Mesothelial cell of epicardium (in vitro differentiated cells): ENCODE measurements around the gene GCC1. TPM values are rescaled to one million over a fixed set of nuclear protein-coding genes. Genes with fewer than 3 reads are reported as not detected.

Experiments used
- DNase-seq, 2 experiments: peaks; one replicate each; pipeline ENCODE4 v3.0.0; 2021; ENCODE audit warnings: low spot score in 2 of 2; ENCODE audit not compliant: unreplicated experiment in 2 of 2
- H3K27ac Mint-ChIP-seq: 2 replicates; pipeline ENCODE4 v1.8.0; 2021; ENCODE audit warnings: mixed read lengths
- H3K27me3 Mint-ChIP-seq: 2 replicates; pipeline ENCODE4 v1.8.0; 2021; ENCODE audit warnings: low read depth, mixed read lengths
- H3K36me3 Mint-ChIP-seq: 2 replicates; pipeline ENCODE4 v1.8.0; 2021; ENCODE audit warnings: mixed read lengths
- H3K4me1 Mint-ChIP-seq: 2 replicates; pipeline ENCODE4 v1.8.0; 2021; ENCODE audit warnings: mixed read lengths
- H3K4me3 Mint-ChIP-seq: 2 replicates; pipeline ENCODE4 v1.8.0; 2021; ENCODE audit warnings: mild to moderate bottlenecking, moderate library complexity, mixed read lengths
- H3K9me3 Mint-ChIP-seq: 2 replicates; pipeline ENCODE4 v1.8.0; 2021; ENCODE audit warnings: mixed read lengths
- total RNA-seq: library from RNA; stranded (reverse); gene quantifications from 3 replicates; pipeline ENCODE4 v1.2.1, GENCODE V29; 2021
- TF ChIP-seq, protein P1 (sequence below): fragments of 200-600 bp; sonication (generic); IDR thresholded peaks from one replicate; pipeline ENCODE4 v1.5.0; 2021; ENCODE audit warnings: antibody characterized with exemption; ENCODE audit not compliant: unreplicated experiment

Gene GCC1
- total RNA-seq, 1 donor from 2014 or later = 17.5 TPM

DNA sequence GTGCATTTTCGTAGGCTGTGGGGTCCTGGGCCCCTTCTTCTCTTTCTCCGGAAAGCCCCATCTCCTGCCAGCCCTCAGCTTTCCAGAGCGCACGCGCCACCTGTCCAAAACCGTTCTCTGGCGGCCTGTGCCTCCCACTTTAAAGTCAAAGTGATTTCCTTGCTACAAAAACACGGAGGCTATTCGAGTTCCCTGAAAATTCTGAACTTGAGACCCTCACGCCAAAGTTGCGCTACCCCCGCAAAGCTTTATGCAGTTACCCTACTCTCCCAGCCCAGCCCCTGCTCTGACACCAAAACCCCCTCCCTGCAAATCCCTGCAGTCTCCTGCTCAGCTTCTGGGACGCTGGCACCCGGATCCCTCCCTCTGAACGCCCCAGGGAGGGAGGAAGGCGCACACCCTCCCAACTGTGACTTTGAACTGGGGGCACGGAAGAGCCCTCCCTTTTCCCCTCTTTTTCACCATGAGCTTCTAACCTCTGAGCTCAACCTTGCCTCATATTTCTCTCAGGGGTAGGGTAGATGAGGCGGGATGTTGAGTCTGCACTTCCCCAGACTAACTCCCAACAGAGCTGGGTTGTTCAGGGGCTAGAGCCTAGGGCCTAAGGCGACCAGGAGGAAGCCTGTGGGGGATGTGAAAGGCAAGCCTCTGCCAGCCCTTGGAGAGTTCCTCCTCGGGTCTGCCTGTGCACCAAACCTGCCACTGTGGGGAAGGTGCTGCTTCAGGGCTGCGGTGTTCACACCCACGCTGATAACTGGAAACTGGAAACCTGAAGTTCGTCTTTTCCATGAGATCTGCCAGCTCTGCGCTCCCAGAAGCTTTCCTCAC, 35.2 kb upstream of the GCC1 start:
- no peak overlapping the region for H3K4me3 Mint-ChIP-seq
- H3K9me3 Mint-ChIP-seq = peaks cover 4% of the 10 kb centered on the region
- DNase-seq = no peak
- peaks cover 94% of the 10 kb centered on the region for H3K27me3 Mint-ChIP-seq
- TF ChIP-seq, protein P1, sequence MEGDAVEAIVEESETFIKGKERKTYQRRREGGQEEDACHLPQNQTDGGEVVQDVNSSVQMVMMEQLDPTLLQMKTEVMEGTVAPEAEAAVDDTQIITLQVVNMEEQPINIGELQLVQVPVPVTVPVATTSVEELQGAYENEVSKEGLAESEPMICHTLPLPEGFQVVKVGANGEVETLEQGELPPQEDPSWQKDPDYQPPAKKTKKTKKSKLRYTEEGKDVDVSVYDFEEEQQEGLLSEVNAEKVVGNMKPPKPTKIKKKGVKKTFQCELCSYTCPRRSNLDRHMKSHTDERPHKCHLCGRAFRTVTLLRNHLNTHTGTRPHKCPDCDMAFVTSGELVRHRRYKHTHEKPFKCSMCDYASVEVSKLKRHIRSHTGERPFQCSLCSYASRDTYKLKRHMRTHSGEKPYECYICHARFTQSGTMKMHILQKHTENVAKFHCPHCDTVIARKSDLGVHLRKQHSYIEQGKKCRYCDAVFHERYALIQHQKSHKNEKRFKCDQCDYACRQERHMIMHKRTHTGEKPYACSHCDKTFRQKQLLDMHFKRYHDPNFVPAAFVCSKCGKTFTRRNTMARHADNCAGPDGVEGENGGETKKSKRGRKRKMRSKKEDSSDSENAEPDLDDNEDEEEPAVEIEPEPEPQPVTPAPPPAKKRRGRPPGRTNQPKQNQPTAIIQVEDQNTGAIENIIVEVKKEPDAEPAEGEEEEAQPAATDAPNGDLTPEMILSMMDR = no peak
- H3K4me1 Mint-ChIP-seq = peaks cover 3% of the 10 kb centered on the region
- no peak overlapping the region for H3K27ac Mint-ChIP-seq
- H3K36me3 Mint-ChIP-seq = no peaks in the 10 kb centered on the region

DNA sequence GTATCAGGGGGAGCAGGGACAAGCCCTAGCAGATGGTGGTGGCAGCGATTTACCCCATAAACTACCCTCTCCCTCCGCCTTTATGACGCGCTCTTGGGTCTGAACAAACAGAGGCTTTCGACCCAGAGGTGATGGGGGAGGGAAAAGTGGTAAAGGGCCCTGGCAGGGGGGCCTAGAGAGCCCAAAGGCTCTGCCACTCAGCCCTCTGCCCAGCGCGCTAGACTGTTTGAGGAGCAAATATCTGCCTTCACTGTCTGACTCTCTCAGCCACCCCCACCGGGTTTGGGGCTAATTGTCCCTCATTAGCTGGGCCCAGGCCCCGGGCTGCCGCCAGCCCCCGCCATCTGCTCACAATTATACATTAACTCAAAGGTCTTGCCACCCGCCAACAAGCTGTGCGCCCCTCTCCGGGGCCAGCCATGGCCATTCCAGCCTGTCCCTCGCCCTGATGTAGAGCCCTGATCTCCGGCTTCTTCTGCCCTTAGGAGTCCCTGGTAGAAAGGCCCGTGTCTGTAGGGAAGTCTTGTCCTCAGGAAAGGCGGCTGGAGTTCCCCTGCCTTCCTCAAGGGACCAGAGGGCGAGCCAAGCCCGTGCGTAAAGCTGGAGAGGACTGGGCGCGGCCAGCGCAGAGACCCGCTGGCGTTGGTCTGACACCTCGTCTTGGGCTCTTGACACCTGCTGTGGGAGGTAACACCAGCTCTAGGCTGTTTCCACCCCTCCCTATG, 34.4 kb upstream of the GCC1 start:
- TF ChIP-seq, protein P1 = no peak
- H3K27me3 Mint-ChIP-seq = peaks cover 96% of the 10 kb centered on the region

DNA sequence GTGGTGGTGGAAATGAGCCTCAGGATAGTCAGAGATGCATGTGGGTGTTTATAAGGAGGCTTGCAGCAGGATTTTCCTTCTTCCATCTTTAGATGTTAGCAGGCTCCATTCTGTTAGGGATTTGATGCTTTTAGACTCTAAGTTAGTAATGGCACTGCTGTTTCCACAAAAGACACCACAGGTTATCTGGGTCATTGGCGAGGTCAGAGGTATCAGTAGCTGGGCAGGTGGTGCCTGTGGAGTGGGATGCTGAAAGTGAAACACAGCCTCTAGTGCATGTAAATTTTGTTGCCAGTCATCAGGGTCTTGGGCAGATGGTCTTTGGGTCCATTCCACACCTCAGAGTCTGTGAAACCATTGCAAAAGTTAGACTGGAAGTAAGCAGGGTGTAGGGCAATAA, 33.4 kb upstream of the GCC1 start:
- no peaks in the 10 kb centered on the region for H3K9me3 Mint-ChIP-seq
- no peaks in the 10 kb centered on the region for H3K36me3 Mint-ChIP-seq
- no peak overlapping the region for H3K27ac Mint-ChIP-seq
- no peak for DNase-seq
- H3K27me3 Mint-ChIP-seq = peaks cover 97% of the 10 kb centered on the region
- H3K4me1 Mint-ChIP-seq = peaks cover 3% of the 10 kb centered on the region
- TF ChIP-seq, protein P1 = no peak
- no peak overlapping the region for H3K4me3 Mint-ChIP-seq

More for the DNA sequence above, 34.4 kb upstream of the GCC1 start:
- no peak overlapping the region for H3K4me3 Mint-ChIP-seq
- peaks cover 3% of the 10 kb centered on the region for H3K4me1 Mint-ChIP-seq
- no peak for DNase-seq
- no peak overlapping the region for H3K27ac Mint-ChIP-seq
- peaks cover 4% of the 10 kb centered on the region for H3K9me3 Mint-ChIP-seq
- H3K36me3 Mint-ChIP-seq = no peaks in the 10 kb centered on the region

DNA sequence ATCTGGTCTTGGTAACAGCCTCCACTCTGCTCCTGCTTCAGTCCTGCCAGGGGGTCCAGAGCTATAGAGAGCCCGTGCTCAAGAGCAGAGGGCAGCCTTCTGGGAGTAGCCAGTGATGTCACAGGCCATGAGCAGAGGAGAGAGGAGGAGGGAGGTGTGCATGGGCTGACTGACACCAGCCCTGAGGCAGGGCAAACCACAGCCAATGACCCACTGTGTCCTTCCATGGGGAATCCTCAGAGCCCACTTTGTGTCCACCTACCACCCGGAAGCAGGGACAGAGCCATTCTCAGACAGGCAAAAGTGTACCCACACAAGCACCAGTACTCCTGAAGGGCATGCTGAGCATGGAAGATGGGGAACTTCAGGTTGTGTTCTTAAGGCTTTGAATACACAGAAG, 32.6 kb upstream of the GCC1 start, which contains the start of gene PAX4:
Gene PAX4 (minus strand): TSS at position 101 of the 400 bp plus-strand sequence. CDS start 2,214 bp downstream, outside the sequence.
- no peak for DNase-seq
- H3K36me3 Mint-ChIP-seq = no peaks in the 10 kb centered on the region
- TF ChIP-seq, protein P1 = no peak
- no peak within 1 kb of the TSS for H3K4me3 Mint-ChIP-seq
- peaks cover 3% of the 10 kb centered on the region for H3K4me1 Mint-ChIP-seq
- H3K27ac Mint-ChIP-seq = no peak within 1 kb of the TSS
- H3K9me3 Mint-ChIP-seq = no peaks in the 10 kb centered on the region
- peaks cover 99% of the 10 kb centered on the region for H3K27me3 Mint-ChIP-seq

DNA sequence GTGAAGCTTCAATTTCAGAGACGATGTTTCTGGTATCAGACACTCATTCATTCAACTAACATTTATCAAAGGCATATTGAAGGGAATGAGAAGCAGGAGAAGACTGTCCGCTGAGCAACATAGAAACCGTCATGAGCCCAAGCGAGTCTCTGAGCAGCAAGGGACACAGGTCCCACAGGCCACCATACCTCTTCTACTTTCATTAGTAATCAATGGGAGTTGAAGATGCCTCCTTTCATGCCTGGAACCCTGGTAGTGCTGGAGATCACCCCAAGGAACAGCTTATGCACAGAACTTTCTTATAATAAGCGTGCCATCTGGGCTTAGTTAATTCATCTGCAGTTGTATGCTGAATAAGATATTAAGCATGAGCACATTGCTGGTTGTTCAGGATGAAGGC, 31.3 kb upstream of the GCC1 start:
- H3K4me3 Mint-ChIP-seq = no peak overlapping the region

More for the DNA sequence above, 31.3 kb upstream of the GCC1 start:
- TF ChIP-seq, protein P1 = no peak
- H3K9me3 Mint-ChIP-seq = no peaks in the 10 kb centered on the region
- DNase-seq = no peak
- peaks cover 3% of the 10 kb centered on the region for H3K4me1 Mint-ChIP-seq
- peaks cover 99% of the 10 kb centered on the region for H3K27me3 Mint-ChIP-seq
- H3K36me3 Mint-ChIP-seq = no peaks in the 10 kb centered on the region
- H3K27ac Mint-ChIP-seq = no peak overlapping the region
